Naive thymus-derived CD4-positive, alpha-beta T cell (primary cell): Measurements from ENCODE around the gene HSD11B1. TPM values are rescaled to one million over a fixed set of nuclear protein-coding genes. Genes with fewer than 3 reads are reported as not detected.

Source experiments
- ATAC-seq: fragments of 150-1000 bp; cut with Tn5 transposase; 2 replicates; pipeline ENCODE4 v1.10.0; 2021; ENCODE audit warnings: mild to moderate bottlenecking, moderate library complexity
- CTCF ChIA-PET: fragments of 350-600 bp; sonication (Branson Sonifier 250); formaldehyde crosslinking; loops from one replicate; lab custom pipeline; 2021; ENCODE audit warnings: antibody characterized with exemption; lab: Charles Lee
- POLR2A ChIA-PET: fragments of 350-600 bp; sonication (Branson Sonifier 250); formaldehyde crosslinking; loops from one replicate; lab custom pipeline; 2021; ENCODE audit warnings: antibody characterized with exemption, inconsistent platforms; lab: Charles Lee
- DNase-seq, 9 donors: peaks; one replicate each; pipeline versions ENCODE4 v3.0.0 to v3.0.0-alpha.2; 2020 to 2022; ENCODE audit warnings: mixed read lengths in 1 of 9
- H3K27ac ChIP-seq: one replicate; pipeline ENCODE4 v1.7.0; 2013; ENCODE audit warnings: mild to moderate bottlenecking, low read depth, low read length, moderate library complexity
- H3K27me3 ChIP-seq, 2 donors: one replicate each; pipeline ENCODE4 v1.7.0; 2013; ENCODE audit warnings: low read length in 2 of 2, mild to moderate bottlenecking in 2 of 2, moderate library complexity in 2 of 2; ENCODE audit not compliant: control insufficient read depth in 2 of 2, insufficient read depth in 2 of 2
- H3K36me3 ChIP-seq, 3 experiments: 1 replicate in 2 of 3; 2 replicates in 1 of 3; pipeline ENCODE4 v1.7.0; 2013; ENCODE audit warnings: low read length in 3 of 3, mild to moderate bottlenecking in 3 of 3, moderate library complexity in 1 of 3; ENCODE audit not compliant: insufficient read depth in 3 of 3, control insufficient read depth in 2 of 3
- H3K4me1 ChIP-seq, 2 donors: one replicate each; pipeline ENCODE4 v1.7.0; 2013; ENCODE audit warnings: low read length in 2 of 2, mild to moderate bottlenecking in 2 of 2, moderate library complexity in 1 of 2; ENCODE audit not compliant: control insufficient read depth in 2 of 2, insufficient read depth in 2 of 2
- H3K4me3 ChIP-seq: 2 replicates; pipeline ENCODE4 v1.7.0; 2013; ENCODE audit warnings: mild to moderate bottlenecking, low read length
- H3K9me3 ChIP-seq, 3 experiments: 1 replicate in 2 of 3; 2 replicates in 1 of 3; pipeline ENCODE4 v1.7.0; 2013; ENCODE audit warnings: low read length in 3 of 3; ENCODE audit not compliant: control insufficient read depth in 2 of 3
- H3K27ac Mint-ChIP-seq, 9 donors: one replicate each; pipeline ENCODE4 v1.8.0; 2020 to 2022; ENCODE audit warnings: mixed read lengths in 9 of 9, mild to moderate bottlenecking in 8 of 9, moderate library complexity in 5 of 9, inconsistent platforms in 2 of 9
- H3K27me3 Mint-ChIP-seq, 5 donors: one replicate each; pipeline ENCODE4 v1.8.0; 2021 to 2022; ENCODE audit warnings: mixed read lengths in 5 of 5, mild to moderate bottlenecking in 1 of 5
- H3K36me3 Mint-ChIP-seq, 5 donors: one replicate each; pipeline ENCODE4 v1.8.0; 2020 to 2022; ENCODE audit warnings: mixed read lengths in 5 of 5, mild to moderate bottlenecking in 3 of 5, inconsistent platforms in 1 of 5
- H3K4me1 Mint-ChIP-seq, 7 donors: one replicate each; pipeline ENCODE4 v1.8.0; 2020 to 2022; ENCODE audit warnings: mixed read lengths in 7 of 7, mild to moderate bottlenecking in 3 of 7, inconsistent platforms in 1 of 7
- H3K4me3 Mint-ChIP-seq, 10 donors: one replicate each; pipeline ENCODE4 v1.8.0; 2020 to 2022; ENCODE audit warnings: mild to moderate bottlenecking in 10 of 10, mixed read lengths in 10 of 10, moderate library complexity in 6 of 10, inconsistent platforms in 2 of 10
- H3K9me3 Mint-ChIP-seq, 11 donors: one replicate each; pipeline ENCODE4 v1.8.0; 2020 to 2022; ENCODE audit warnings: mixed read lengths in 11 of 11, mild to moderate bottlenecking in 4 of 11, inconsistent platforms in 1 of 11, moderate library complexity in 1 of 11
- intact Hi-C, 2 donors: fragments of 100-400 bp; cut with micrococcal nuclease; formaldehyde crosslinking; loops; one replicate each; pipeline ENCODE4 v1.15.1; 2023
- polyA plus RNA-seq, 2 donors: library from polyadenylated mRNA; unstranded; fragments of 300-500 nt; fragmentation: Illumina TruSeq; gene quantifications; one replicate each; pipeline ENCODE4 v1.2.3, GENCODE V29; 2021
- total RNA-seq, 6 experiments: library from RNA in 5 of 6; stranded (reverse) in 5 of 6; gene quantifications; 1 replicate in 5 of 6; 2 replicates in 1 of 6; pipeline ENCODE4 v1.2.3 and lab custom pipeline; 2021 to 2026

The HSD11B1 gene
- total and polyA plus RNA-seq, 7 experiments from 2014 or later, result 0.18 to 3.6 (median 0.50) TPM; not detected in 3

DNA sequence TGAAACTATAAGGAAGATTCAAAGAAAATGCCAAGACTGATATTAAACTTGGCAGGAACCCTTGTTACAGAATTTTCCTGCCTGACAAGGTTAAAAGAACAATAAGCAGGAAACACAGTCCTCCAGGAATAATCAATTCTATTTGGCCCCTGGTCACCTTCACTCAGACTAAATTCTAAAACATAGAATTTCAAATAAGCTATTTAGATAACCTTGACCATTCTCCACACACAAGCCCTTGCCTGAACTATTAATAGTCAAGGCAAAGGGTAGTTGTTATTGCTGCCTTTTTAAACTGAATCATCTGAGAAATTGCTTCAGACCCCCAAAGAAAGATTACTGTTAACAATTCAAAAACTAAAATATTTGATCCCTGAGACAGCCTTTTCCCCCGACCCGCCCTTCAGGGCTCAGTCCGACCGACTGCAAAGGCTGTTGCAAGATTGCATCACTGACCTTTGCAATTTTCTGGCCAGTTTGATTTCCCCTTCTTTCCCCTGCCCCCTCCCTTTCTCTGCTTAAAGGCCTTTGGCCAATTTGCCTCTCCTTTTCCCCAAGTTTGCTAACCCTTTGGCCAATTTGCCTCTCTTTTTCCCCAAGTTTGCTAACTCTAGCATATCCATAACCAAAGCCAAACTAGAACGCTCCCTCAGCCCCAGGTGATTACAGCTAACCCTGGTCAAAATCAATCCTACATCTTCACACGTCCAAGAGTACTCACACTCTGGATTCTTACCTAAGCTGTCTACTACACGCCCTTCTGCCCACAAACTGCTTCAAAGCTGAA lies 30.8 kb upstream of the HSD11B1 start:
- peaks cover 10 to 18% of the 10 kb centered on the region in 2 donors for H3K4me1 ChIP-seq
- Mint-ChIP-seq H3K27ac (peak overlapping the region in 3 of 9 donors; percentile 18 to 88 (median 36)), H3K4me3 (peak overlapping the region; percentile 47 to 88 (median 80)), H3K27me3 (peaks cover 19 to 50% (median 43%) of the 10 kb centered on the region in 5 donors), H3K4me1 (peaks cover 27 to 71% (median 43%) of the 10 kb centered on the region in 7 donors), H3K36me3 (peaks cover 0 to 16% (median 0%) of the 10 kb centered on the region in 5 donors), H3K9me3 (peaks cover 0 to 4% (median 0%) of the 10 kb centered on the region in 11 donors)
- no peak overlapping the region for H3K27ac ChIP-seq
- no peak overlapping the region for H3K4me3 ChIP-seq
- intact Hi-C loops, result loop anchor here (1.0 to 5.0 kb wide), 5 partner anchors 13 to 73 kb away; no protein-coding TSS in a partner anchor
- H3K27me3 ChIP-seq, result no peaks in the 10 kb centered on the region
- no peaks in the 10 kb centered on the region for H3K36me3 ChIP-seq
- peak; percentile 37 for ATAC-seq
- H3K9me3 ChIP-seq, result no peaks in the 10 kb centered on the region
- DNase-seq, result no peak
- ChIA-PET CTCF (interaction anchor here (0.7 to 1.6 kb wide), 5 partner anchors 8 to 97 kb away, joined by 3 to 8 read pairs (median 3); no protein-coding TSS in a partner anchor), POLR2A (interaction anchor here (0.5 kb wide), 1 partner anchor 92 kb away, joined by 3 read pairs; no protein-coding TSS in a partner anchor)

GRCh38 chr1:209674957-209675564 lies 29.6 kb upstream of the HSD11B1 start, which contains the start of gene G0S2:
Gene G0S2 (plus strand): TSS chr1:209675412. CDS start chr1:209675685, 273 bp downstream.
- peaks cover 27 to 61% (median 55%) of the 10 kb centered on the region in 5 donors for H3K27me3 Mint-ChIP-seq
- peak within 1 kb of the TSS in 2 of 9 donors; percentile 36 to 73 for H3K27ac Mint-ChIP-seq
- H3K27ac ChIP-seq, result no peak within 1 kb of the TSS
- intact Hi-C loops, result loop anchor here (2.0 to 5.0 kb wide), 2 partner anchors 18 to 72 kb away; no protein-coding TSS in a partner anchor
- peaks cover 0 to 18% (median 0%) of the 10 kb centered on the region in 5 donors for H3K36me3 Mint-ChIP-seq
- H3K36me3 ChIP-seq, result no peaks in the 10 kb centered on the region
- peak; percentile 64 for ATAC-seq
- H3K9me3 Mint-ChIP-seq, result peaks cover 0 to 4% (median 0%) of the 10 kb centered on the region in 11 donors
- no peaks in the 10 kb centered on the region for H3K27me3 ChIP-seq
- ChIA-PET CTCF (interaction anchor here (1.3 kb wide), 2 partner anchors 18 to 99 kb away, joined by 3 to 4 read pairs; no protein-coding TSS in a partner anchor), POLR2A (no interaction called here)
- DNase-seq, result peak in 3 of 9 donors; percentile 2 to 70 (median 15)
- H3K4me1 Mint-ChIP-seq, result peaks cover 27 to 74% (median 43%) of the 10 kb centered on the region in 7 donors
- no peaks in the 10 kb centered on the region for H3K9me3 ChIP-seq
- peaks cover 10 to 18% of the 10 kb centered on the region in 2 donors for H3K4me1 ChIP-seq
- H3K4me3 Mint-ChIP-seq, result peak within 1 kb of the TSS; percentile 47 to 88 (median 80)
- peak within 1 kb of the TSS; percentile 40 for H3K4me3 ChIP-seq

DNA sequence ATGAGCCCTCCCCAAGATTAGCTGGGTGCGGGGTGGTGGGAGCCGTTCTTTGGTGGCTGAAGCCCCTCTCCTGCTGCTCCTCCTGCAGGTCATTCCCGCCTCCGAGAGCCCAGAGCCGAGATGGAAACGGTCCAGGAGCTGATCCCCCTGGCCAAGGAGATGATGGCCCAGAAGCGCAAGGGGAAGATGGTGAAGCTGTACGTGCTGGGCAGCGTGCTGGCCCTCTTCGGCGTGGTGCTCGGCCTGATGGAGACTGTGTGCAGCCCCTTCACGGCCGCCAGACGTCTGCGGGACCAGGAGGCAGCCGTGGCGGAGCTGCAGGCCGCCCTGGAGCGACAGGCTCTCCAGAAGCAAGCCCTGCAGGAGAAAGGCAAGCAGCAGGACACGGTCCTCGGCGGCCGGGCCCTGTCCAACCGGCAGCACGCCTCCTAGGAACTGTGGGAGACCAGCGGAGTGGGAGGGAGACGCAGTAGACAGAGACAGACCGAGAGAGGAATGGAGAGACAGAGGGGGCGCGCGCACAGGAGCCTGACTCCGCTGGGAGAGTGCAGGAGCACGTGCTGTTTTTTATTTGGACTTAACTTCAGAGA lies 29.0 kb upstream of the HSD11B1 start:
- no peaks in the 10 kb centered on the region for H3K36me3 ChIP-seq
- H3K27ac ChIP-seq, result no peak overlapping the region
- peaks cover 32 to 62% (median 60%) of the 10 kb centered on the region in 5 donors for H3K27me3 Mint-ChIP-seq
- peaks cover 0 to 18% (median 0%) of the 10 kb centered on the region in 5 donors for H3K36me3 Mint-ChIP-seq
- H3K9me3 Mint-ChIP-seq, result peaks cover 0 to 4% (median 0%) of the 10 kb centered on the region in 11 donors
- peak overlapping the region; percentile 47 to 88 (median 80) for H3K4me3 Mint-ChIP-seq
- H3K9me3 ChIP-seq, result no peaks in the 10 kb centered on the region
- DNase-seq (peak in 2 of 9 donors; percentile 8 to 11), ATAC-seq (no peak)
- H3K27me3 ChIP-seq, result no peaks in the 10 kb centered on the region
- H3K4me1 Mint-ChIP-seq, result peaks cover 27 to 71% (median 43%) of the 10 kb centered on the region in 7 donors
- intact Hi-C loops, result loop anchor here in 1 of 2 donors (2.0 kb wide), 1 partner anchor 17 kb away; no protein-coding TSS in a partner anchor
- H3K4me3 ChIP-seq, result peak overlapping the region; percentile 40
- H3K27ac Mint-ChIP-seq, result peak overlapping the region in 1 of 9 donors; percentile 73
- CTCF ChIA-PET, result no interaction called here
- POLR2A ChIA-PET, result interaction anchor here (0.6 kb wide), 1 partner anchor 48 kb away, joined by 3 read pairs; no protein-coding TSS in a partner anchor
- peaks cover 10 to 18% of the 10 kb centered on the region in 2 donors for H3K4me1 ChIP-seq

GRCh38 chr1:209678981-209679539 lies 25.6 kb upstream of the HSD11B1 start:
- H3K4me1 ChIP-seq, result peaks cover 0 to 9% of the 10 kb centered on the region in 2 donors
- intact Hi-C loops, result no loop called here
- ATAC-seq, result no peak
- Mint-ChIP-seq H3K4me3 (no peak overlapping the region), H3K4me1 (peaks cover 18 to 39% (median 25%) of the 10 kb centered on the region in 7 donors), H3K27ac (no peak overlapping the region), H3K9me3 (peaks cover 0 to 3% (median 0%) of the 10 kb centered on the region in 11 donors), H3K36me3 (peaks cover 0 to 14% (median 0%) of the 10 kb centered on the region in 5 donors), H3K27me3 (peaks cover 38 to 64% (median 63%) of the 10 kb centered on the region in 5 donors)
- no peaks in the 10 kb centered on the region for H3K27me3 ChIP-seq
- no peak for DNase-seq
- ChIA-PET POLR2A (no interaction called here), CTCF (no interaction called here)
- H3K9me3 ChIP-seq, result no peaks in the 10 kb centered on the region
- no peaks in the 10 kb centered on the region for H3K36me3 ChIP-seq
- H3K4me3 ChIP-seq, result no peak overlapping the region
- H3K27ac ChIP-seq, result no peak overlapping the region

GRCh38 chr1:209685821-209686220 lies 18.8 kb upstream of the HSD11B1 start:
- no peak overlapping the region for H3K27ac ChIP-seq
- H3K36me3 ChIP-seq, result no peaks in the 10 kb centered on the region
- no peaks in the 10 kb centered on the region for H3K9me3 ChIP-seq
- peak overlapping the region; percentile 52 to 91 (median 72) for H3K4me3 Mint-ChIP-seq
- H3K27me3 ChIP-seq, result no peaks in the 10 kb centered on the region
- ATAC-seq (peak; percentile 49), DNase-seq (peak in 7 of 9 donors; percentile 6 to 44 (median 23))
- H3K27me3 Mint-ChIP-seq, result peaks cover 0 to 15% (median 7%) of the 10 kb centered on the region in 5 donors
- CTCF ChIA-PET, result interaction anchor here (1.0 to 1.2 kb wide), 2 partner anchors 33 to 81 kb away, joined by 3 read pairs; no protein-coding TSS in a partner anchor
- POLR2A ChIA-PET, result interaction anchor here (1.1 to 2.0 kb wide), 3 partner anchors 17 to 116 kb away, joined by 3 to 4 read pairs (median 3); no protein-coding TSS in a partner anchor
- H3K27ac Mint-ChIP-seq, result peak overlapping the region; percentile 6 to 79 (median 48)
- peaks cover 0 to 5% (median 0%) of the 10 kb centered on the region in 5 donors for H3K36me3 Mint-ChIP-seq
- intact Hi-C loops, result loop anchor here in 1 of 2 donors (2.0 kb wide), 1 partner anchor 13 kb away; no protein-coding TSS in a partner anchor
- peaks cover 25 to 57% (median 42%) of the 10 kb centered on the region in 7 donors for H3K4me1 Mint-ChIP-seq
- peak overlapping the region; percentile 8 for H3K4me3 ChIP-seq
- peaks cover 15 to 39% of the 10 kb centered on the region in 2 donors for H3K4me1 ChIP-seq
- H3K9me3 Mint-ChIP-seq, result peaks cover 0 to 2% (median 0%) of the 10 kb centered on the region in 11 donors
